22Rv1 (cell line): ENCODE data around the gene PLXDC2.

Source experiments
- H3K27ac ChIP-seq: fragments of 450-650 bp; 2 replicates; pipeline ENCODE4 v1.5.1; 2017
- CTCF ChIP-seq: fragments of 450-650 bp; IDR thresholded peaks from 2 replicates; pipeline ENCODE4 v1.5.1; 2017; ENCODE audit warnings: mild to moderate bottlenecking
- ZFX ChIP-seq: fragments of 450-650 bp; IDR thresholded peaks from 2 replicates; pipeline ENCODE4 v1.6.1; 2017; ENCODE audit warnings: antibody characterized with exemption, borderline replicate concordance

Gene PLXDC2

DNA sequence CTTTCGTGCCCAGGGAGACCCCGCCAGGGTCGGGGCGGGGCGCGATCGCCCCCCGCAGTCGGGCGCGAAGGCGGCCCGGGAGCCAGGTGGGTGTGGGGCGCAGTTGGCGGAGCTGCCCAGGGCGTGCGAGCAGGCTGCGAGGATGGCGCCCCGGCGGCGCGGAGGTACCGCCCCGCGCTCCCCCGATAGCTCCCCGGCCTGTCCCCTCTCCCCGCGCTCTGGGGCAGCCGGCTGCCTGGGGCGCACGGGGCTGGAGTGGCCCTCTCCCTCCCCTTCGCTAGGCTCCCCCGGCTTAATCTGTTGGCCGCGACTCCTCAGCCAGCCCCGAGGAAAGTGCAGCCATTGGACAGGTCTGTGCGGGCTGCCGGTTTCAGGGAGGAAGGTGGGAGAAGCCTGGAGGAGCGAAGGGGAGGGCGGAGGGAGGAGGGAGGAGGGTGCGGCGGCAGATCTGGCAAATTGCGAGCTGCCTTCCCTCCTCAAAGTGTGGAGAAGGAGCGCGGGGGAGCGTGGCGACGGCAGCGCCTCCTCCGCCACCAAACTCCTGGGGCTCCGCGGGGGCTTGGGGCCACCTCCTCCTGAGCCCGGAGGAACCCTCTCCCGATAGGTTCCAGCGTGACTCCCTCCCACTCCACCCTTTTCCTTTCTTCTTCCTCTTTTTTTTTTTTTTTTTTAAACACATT is 361 bp upstream of the PLXDC2 start:
- TF ChIP-seq ZFX (no peak), CTCF (no peak)
- peak overlapping the region; percentile 87 for H3K27ac ChIP-seq

GRCh38 chr10:19817231-19817933 is 1.1 kb downstream of the PLXDC2 start:
- TF ChIP-seq ZFX (no peak), CTCF (no peak)
- peak overlapping the region; percentile 87 for H3K27ac ChIP-seq

DNA sequence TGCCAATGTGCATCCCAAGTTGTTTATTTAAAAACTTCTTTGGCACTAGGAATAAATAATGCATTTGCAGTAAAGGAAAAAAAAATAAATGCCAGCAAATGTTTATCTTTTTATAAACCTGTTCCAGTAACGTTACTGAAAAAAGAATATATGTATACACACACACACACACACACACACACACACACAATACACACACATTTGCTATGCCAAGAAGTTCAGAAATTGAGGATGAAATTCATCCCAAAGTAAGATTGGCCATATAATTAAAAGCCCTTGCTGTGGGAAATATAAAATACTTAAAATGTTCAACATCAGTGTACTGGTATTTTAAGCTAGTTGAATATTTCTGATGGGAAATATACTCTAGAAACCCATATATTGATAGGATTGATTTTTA is 2.6 kb downstream of the PLXDC2 start:
- TF ChIP-seq ZFX (no peak), CTCF (no peak)
- no peak overlapping the region for H3K27ac ChIP-seq

- no peak overlapping the region for H3K27ac ChIP-seq
- TF ChIP-seq ZFX, result no peak
- TF ChIP-seq CTCF, result peak; percentile 88
Observed at GRCh38 chr10:19819419-19820033, 3.3 kb downstream of the PLXDC2 start.

- H3K27ac ChIP-seq, result no peak overlapping the region
- TF ChIP-seq ZFX (no peak), CTCF (no peak)
Observed at GRCh38 chr10:19824381-19825342, 8.4 kb downstream of the PLXDC2 start.

DNA sequence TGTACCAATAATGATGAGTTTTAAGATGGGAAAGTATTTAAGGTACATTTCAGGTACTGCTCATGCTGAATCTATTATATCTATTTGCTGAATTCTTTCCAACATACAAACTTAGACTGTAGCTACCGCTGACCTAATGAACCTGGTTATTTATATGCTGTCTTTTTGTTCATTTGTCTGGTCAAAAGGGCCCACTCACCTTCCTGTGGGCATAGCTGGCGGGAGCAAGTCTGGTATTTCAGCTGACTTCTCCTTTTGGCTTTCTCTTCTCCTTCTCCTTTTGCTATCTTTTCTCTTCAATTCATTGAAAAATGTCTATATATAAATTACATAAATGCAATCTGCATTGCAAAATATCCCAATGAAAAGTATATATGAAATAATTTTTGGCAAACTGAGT is 9.5 kb downstream of the PLXDC2 start:
- H3K27ac ChIP-seq, result no peak overlapping the region
- no peak for TF ChIP-seq ZFX
- TF ChIP-seq CTCF, result no peak
